Duodenal mucosa (tissue), 2 donors: ENCODE results near the gene FEV.

Experiments used
- H3K27ac ChIP-seq: one replicate; pipeline ENCODE4 v1.7.0; 2013; ENCODE audit warnings: low read depth, low read length
- H3K27me3 ChIP-seq, 2 donors: one replicate each; pipeline ENCODE4 v1.7.0; 2013; ENCODE audit warnings: low read length in 2 of 2, control low read depth in 1 of 2; ENCODE audit not compliant: insufficient read depth in 2 of 2, control insufficient read depth in 1 of 2
- H3K36me3 ChIP-seq, 2 donors: one replicate each; pipeline ENCODE4 v1.7.0; 2013; ENCODE audit warnings: low read length in 2 of 2, control low read depth in 1 of 2; ENCODE audit not compliant: insufficient read depth in 2 of 2, control insufficient read depth in 1 of 2
- H3K4me1 ChIP-seq, 2 donors: one replicate each; pipeline ENCODE4 v1.7.0; 2013; ENCODE audit warnings: low read length in 2 of 2, control low read depth in 1 of 2; ENCODE audit not compliant: insufficient read depth in 2 of 2, control insufficient read depth in 1 of 2
- H3K4me3 ChIP-seq, 2 donors: one replicate each; pipeline ENCODE4 v1.7.0; 2013; ENCODE audit warnings: low read length in 2 of 2, low read depth in 1 of 2
- H3K9ac ChIP-seq, 2 donors: one replicate each; pipeline ENCODE4 v1.7.0; 2013; ENCODE audit warnings: low read length in 2 of 2, low read depth in 1 of 2
- H3K9me3 ChIP-seq, 2 donors: one replicate each; pipeline ENCODE4 v1.7.0; 2013; ENCODE audit warnings: low read length in 2 of 2, control low read depth in 1 of 2; ENCODE audit not compliant: control insufficient read depth in 1 of 2

Gene FEV

GRCh38 chr2:219001100-219001576, 16.2 kb upstream of the FEV start:
- Histone ChIP-seq H3K27me3 (peaks cover 52 to 61% of the 10 kb centered on the region in 2 donors), H3K9ac (peak overlapping the region; percentile 6 to 71), H3K4me1 (peaks cover 9 to 24% of the 10 kb centered on the region in 2 donors), H3K27ac (peak overlapping the region; percentile 20), H3K4me3 (peak overlapping the region; percentile 54 to 61), H3K36me3 (no peaks in the 10 kb centered on the region), H3K9me3 (no peaks in the 10 kb centered on the region)

DNA sequence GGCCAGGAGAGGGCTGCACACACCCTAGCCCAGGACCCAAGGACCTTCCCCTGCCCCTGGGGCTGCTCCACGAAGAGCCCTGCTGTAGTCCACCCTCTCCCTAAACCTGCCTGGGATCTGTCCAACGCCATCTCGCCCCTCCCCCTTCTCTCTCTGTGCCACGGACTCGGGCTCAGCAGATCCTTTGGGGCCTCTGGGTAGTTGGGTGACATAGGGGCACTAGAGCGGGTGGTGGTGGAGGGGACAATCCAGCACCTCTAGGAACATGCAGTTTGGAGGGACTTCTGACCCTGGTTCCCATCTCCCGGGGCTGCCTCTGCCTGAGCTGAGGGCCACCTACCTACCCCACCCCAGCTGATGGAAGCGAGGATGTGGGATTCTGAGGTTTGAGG, 15.6 kb upstream of the FEV start:
- H3K4me3 ChIP-seq: peak overlapping the region; percentile 54 to 61
- H3K27me3 ChIP-seq: peaks cover 50 to 60% of the 10 kb centered on the region in 2 donors
- peak overlapping the region; percentile 6 to 71 for H3K9ac ChIP-seq
- H3K27ac ChIP-seq: no peak overlapping the region
- H3K36me3 ChIP-seq: no peaks in the 10 kb centered on the region
- no peaks in the 10 kb centered on the region for H3K9me3 ChIP-seq
- H3K4me1 ChIP-seq: peaks cover 9 to 29% of the 10 kb centered on the region in 2 donors

- H3K9me3 ChIP-seq: no peaks in the 10 kb centered on the region
- peaks cover 9 to 29% of the 10 kb centered on the region in 2 donors for H3K4me1 ChIP-seq
- peak overlapping the region in 1 of 2 donors; percentile 71 for H3K9ac ChIP-seq
- H3K4me3 ChIP-seq: no peak overlapping the region
- H3K27ac ChIP-seq: no peak overlapping the region
- H3K27me3 ChIP-seq: peaks cover 51 to 65% of the 10 kb centered on the region in 2 donors
- no peaks in the 10 kb centered on the region for H3K36me3 ChIP-seq
These were observed 15.0 kb upstream of the FEV start for GRCh38 chr2:218999881-219000568.

- Histone ChIP-seq H3K36me3 (no peaks in the 10 kb centered on the region), H3K9me3 (no peaks in the 10 kb centered on the region), H3K4me1 (peaks cover 9 to 29% of the 10 kb centered on the region in 2 donors), H3K27me3 (peaks cover 55 to 66% of the 10 kb centered on the region in 2 donors), H3K27ac (no peak overlapping the region), H3K4me3 (no peak overlapping the region), H3K9ac (no peak overlapping the region)
These were observed 14.3 kb upstream of the FEV start for GRCh38 chr2:218999021-218999880.

- H3K9me3 ChIP-seq: no peaks in the 10 kb centered on the region
- H3K27ac ChIP-seq: no peak overlapping the region
- no peak overlapping the region for H3K4me3 ChIP-seq
- H3K9ac ChIP-seq: no peak overlapping the region
- H3K36me3 ChIP-seq: no peaks in the 10 kb centered on the region
- peaks cover 55 to 66% of the 10 kb centered on the region in 2 donors for H3K27me3 ChIP-seq
- peaks cover 9 to 32% of the 10 kb centered on the region in 2 donors for H3K4me1 ChIP-seq
These were observed 13.5 kb upstream of the FEV start for GRCh38 chr2:218998414-218999002.

- no peak overlapping the region for H3K9ac ChIP-seq
- peaks cover 54 to 66% of the 10 kb centered on the region in 2 donors for H3K27me3 ChIP-seq
- H3K4me1 ChIP-seq: peaks cover 1 to 34% of the 10 kb centered on the region in 2 donors
- H3K27ac ChIP-seq: no peak overlapping the region
- H3K4me3 ChIP-seq: no peak overlapping the region
- no peaks in the 10 kb centered on the region for H3K36me3 ChIP-seq
- H3K9me3 ChIP-seq: no peaks in the 10 kb centered on the region
These were observed 12.7 kb upstream of the FEV start for GRCh38 chr2:218997731-218998130.

DNA sequence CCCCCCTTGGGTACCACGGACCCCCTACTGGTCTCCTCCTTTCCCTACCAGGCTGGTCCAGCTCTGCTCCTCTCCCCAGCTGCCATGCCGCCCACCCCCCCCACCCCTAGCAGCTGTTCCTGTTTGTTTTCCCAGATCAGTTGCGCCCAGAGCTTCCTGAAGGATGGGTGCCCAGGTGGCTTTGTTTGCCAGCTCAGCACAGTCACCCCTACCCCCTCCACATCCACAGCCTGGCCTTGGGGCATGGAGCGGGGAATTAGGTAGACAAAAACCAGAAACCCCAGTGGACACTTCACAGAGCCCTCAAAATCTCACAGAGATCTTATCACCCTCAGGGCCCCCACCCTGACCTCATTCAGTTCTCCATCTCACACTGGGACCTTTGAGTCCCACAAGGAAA, 12.0 kb upstream of the FEV start:
- peaks cover 54 to 67% of the 10 kb centered on the region in 2 donors for H3K27me3 ChIP-seq
- H3K36me3 ChIP-seq: no peaks in the 10 kb centered on the region
- H3K4me3 ChIP-seq: no peak overlapping the region
- no peak overlapping the region for H3K27ac ChIP-seq
- no peaks in the 10 kb centered on the region for H3K9me3 ChIP-seq
- H3K9ac ChIP-seq: no peak overlapping the region
- H3K4me1 ChIP-seq: peaks cover 0 to 27% of the 10 kb centered on the region in 2 donors

DNA sequence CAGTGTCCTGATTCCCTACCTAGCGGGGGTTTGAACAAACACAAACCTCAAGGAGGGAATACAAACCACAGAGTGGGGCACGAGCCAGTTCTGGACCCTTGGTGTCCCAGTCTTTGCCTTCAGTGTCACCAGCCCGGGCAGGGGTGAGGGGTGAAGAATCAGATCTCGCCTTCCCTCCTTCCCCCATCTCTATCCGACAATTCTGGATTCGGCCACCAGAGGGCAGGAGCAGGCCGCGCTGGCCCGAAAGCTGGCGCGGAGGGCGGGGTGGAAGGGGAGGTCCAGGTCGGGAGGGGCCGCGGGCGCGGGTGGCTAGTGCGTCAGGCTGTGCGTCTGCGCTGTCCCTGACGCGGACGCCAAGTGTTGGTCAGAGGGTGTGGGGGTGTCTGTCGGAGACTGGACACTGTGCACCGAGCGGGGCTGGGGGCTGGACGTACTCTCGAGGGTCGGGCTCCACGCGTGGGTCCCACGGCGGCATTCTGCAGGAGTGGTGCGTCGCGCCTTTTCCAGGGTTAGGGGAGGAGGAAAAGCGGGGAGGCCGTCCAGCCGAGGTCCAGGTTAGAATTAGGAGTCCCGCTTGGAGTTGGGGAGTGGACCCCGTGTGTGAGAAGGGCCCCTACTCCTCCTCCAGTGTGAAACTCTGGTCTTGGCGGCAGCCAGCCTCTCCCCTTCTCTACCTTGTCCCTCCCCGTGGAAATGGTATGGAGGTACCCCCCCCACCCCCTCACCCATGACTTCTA, 11.2 kb upstream of the FEV start:
- Histone ChIP-seq H3K4me3 (peak overlapping the region; percentile 51 to 57), H3K9me3 (no peaks in the 10 kb centered on the region), H3K27ac (no peak overlapping the region), H3K36me3 (no peaks in the 10 kb centered on the region), H3K9ac (peak overlapping the region; percentile 25 to 44), H3K4me1 (peaks cover 0 to 22% of the 10 kb centered on the region in 2 donors), H3K27me3 (peaks cover 62 to 71% of the 10 kb centered on the region in 2 donors)

DNA sequence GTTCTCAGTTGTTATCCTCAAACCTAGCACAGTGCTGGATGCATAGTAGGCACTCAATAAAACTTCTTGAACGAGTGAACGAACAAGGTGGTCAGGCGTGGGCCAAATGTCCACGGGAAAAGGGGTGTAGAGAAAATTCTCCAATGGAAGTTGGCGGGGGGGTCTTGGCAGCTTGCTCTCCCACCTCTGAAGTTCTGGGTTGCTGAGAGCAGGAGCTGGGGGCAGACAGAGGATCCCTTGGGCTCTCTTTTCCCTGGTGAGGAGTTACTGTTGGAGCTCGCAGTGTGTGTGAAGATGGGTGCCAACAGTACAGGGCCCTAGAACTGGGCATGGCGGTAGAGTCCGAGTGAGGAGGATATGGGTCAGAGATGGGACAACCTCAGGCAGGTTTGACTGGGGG, 10.6 kb upstream of the FEV start:
- Histone ChIP-seq H3K9me3 (no peaks in the 10 kb centered on the region), H3K9ac (no peak overlapping the region), H3K36me3 (no peaks in the 10 kb centered on the region), H3K27ac (no peak overlapping the region), H3K4me3 (no peak overlapping the region), H3K27me3 (peaks cover 62 to 71% of the 10 kb centered on the region in 2 donors), H3K4me1 (peaks cover 0 to 20% of the 10 kb centered on the region in 2 donors)
